Stomach (tissue), 4 donors: ENCODE measurements around the gene ACTL10.

Experiments
- EP300 ChIP-seq: sonication (generic); formaldehyde crosslinking; IDR thresholded peaks from one replicate; pipeline ENCODE4 v1.6.1; 2017; ENCODE audit warnings: antibody characterized with exemption
- POLR2A ChIP-seq, 4 donors: fragments of 450-650 bp; IDR thresholded peaks; one replicate each; pipeline ENCODE4 v1.6.1; 2016; ENCODE audit warnings: antibody characterized with exemption in 4 of 4, control low read depth in 2 of 4, mild to moderate bottlenecking in 1 of 4, moderate library complexity in 1 of 4
- POLR2AphosphoS5 ChIP-seq, 3 donors: sonication (generic); formaldehyde crosslinking; IDR thresholded peaks; one replicate each; pipeline ENCODE4 v1.6.1; 2016; ENCODE audit warnings: antibody characterized with exemption in 3 of 3
- TF ChIP-seq, protein P1 (sequence below), 7 experiments: fragments of 450-650 bp in 4 of 7; fragments of 200-600 bp in 3 of 7; sonication (generic) in 3 of 7; IDR thresholded peaks; one replicate each; pipeline ENCODE4 v1.5.1; 2016 to 2019; ENCODE audit warnings: antibody characterized with exemption in 7 of 7, control low read depth in 2 of 7, mild to moderate bottlenecking in 1 of 7

DNA sequence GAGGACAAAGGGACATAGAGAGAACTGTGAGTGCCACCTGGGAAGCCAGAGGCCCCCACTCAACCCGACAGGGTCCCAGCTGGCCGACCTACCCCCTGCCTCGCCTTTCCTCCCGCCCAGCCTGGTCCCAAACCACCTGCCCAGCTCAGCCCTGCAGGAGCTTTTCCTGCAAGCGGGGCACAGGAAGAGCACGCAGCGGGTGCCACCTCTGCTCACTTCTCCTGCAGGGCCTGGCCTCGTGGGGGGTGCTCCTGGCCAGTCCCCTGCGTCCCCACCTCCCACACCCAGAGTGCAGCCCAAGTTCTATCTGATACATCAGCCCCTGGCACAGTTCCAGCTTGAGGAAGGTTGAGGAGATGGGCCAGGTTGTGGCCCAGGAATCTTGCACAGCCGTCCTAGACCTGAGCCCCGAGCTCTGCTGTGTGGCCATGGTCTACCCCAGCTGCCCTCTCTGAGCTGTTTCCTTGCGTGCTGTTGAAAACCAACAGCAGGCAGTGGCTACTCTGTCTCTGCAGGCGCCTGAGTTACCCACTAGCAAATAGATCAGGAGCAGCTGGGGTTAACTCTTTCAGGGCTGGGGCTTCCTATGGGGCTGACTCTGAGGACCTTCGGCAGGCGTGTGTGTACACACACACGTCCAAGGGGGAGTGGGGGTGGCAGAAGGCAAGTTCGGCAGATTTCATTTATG, 5.8 kb downstream of the ACTL10 start:
- no peak for TF ChIP-seq POLR2AphosphoS5 (IDR thresholded peaks at IDR 0.05)
- TF ChIP-seq, protein P1, sequence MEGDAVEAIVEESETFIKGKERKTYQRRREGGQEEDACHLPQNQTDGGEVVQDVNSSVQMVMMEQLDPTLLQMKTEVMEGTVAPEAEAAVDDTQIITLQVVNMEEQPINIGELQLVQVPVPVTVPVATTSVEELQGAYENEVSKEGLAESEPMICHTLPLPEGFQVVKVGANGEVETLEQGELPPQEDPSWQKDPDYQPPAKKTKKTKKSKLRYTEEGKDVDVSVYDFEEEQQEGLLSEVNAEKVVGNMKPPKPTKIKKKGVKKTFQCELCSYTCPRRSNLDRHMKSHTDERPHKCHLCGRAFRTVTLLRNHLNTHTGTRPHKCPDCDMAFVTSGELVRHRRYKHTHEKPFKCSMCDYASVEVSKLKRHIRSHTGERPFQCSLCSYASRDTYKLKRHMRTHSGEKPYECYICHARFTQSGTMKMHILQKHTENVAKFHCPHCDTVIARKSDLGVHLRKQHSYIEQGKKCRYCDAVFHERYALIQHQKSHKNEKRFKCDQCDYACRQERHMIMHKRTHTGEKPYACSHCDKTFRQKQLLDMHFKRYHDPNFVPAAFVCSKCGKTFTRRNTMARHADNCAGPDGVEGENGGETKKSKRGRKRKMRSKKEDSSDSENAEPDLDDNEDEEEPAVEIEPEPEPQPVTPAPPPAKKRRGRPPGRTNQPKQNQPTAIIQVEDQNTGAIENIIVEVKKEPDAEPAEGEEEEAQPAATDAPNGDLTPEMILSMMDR (IDR thresholded peaks at IDR 0.05): no peak
- TF ChIP-seq POLR2A (IDR thresholded peaks at IDR 0.05): no peak
- no peak for TF ChIP-seq EP300
